HepG2 (cell line): ENCODE results near the gene MKS1. TPM values are rescaled to one million over a fixed set of nuclear protein-coding genes. Genes with fewer than 3 reads are reported as not detected.

Experiments
- CSRNP2 ChIP-seq: sonication (generic); formaldehyde crosslinking; conservative IDR thresholded peaks from 2 replicates; pipeline ENCODE4 v1.8.0; 2022; ENCODE audit warnings: low read depth, missing genetic modification reagents
- EEA1 ChIP-seq: sonication (generic); formaldehyde crosslinking; IDR thresholded peaks from 2 replicates; pipeline ENCODE4 v1.5.1; 2020; ENCODE audit warnings: mild to moderate bottlenecking, missing genetic modification reagents, borderline replicate concordance
- GLMP ChIP-seq: sonication (generic); formaldehyde crosslinking; IDR thresholded peaks from 2 replicates; pipeline ENCODE4 v1.9.0; 2021; ENCODE audit warnings: missing genetic modification reagents, mild to moderate bottlenecking, borderline replicate concordance
- HIVEP1 ChIP-seq: sonication (generic); formaldehyde crosslinking; IDR thresholded peaks from 2 replicates; pipeline ENCODE4 v1.4.0; 2020; ENCODE audit warnings: mild to moderate bottlenecking, missing genetic modification reagents
- POLR2AphosphoS5 ChIP-seq: IDR thresholded peaks from 2 replicates; pipeline ENCODE4 v1.6.1; 2012; ENCODE audit warnings: low read depth, low read length
- PRMT3 ChIP-seq: sonication (generic); formaldehyde crosslinking; IDR thresholded peaks from 2 replicates; pipeline ENCODE4 v1.8.1; 2022; ENCODE audit warnings: low read depth, mild to moderate bottlenecking, moderate library complexity, missing genetic modification reagents, borderline replicate concordance
- THAP9 ChIP-seq: sonication (generic); formaldehyde crosslinking; IDR thresholded peaks from 2 replicates; pipeline ENCODE4; 2020; ENCODE audit warnings: missing genetic modification reagents, mild to moderate bottlenecking, borderline replicate concordance
- ZBTB14 ChIP-seq: sonication (generic); formaldehyde crosslinking; IDR thresholded peaks from 2 replicates; pipeline ENCODE4 v1.4.0; 2020; ENCODE audit warnings: missing genetic modification reagents
- ZNF17 ChIP-seq: sonication (generic); formaldehyde crosslinking; IDR thresholded peaks from 2 replicates; pipeline ENCODE4 v1.5.0; 2020; ENCODE audit warnings: mild to moderate bottlenecking, missing genetic modification reagents
- ZNF407 ChIP-seq: sonication (generic); formaldehyde crosslinking; IDR thresholded peaks from one replicate; pipeline ENCODE4 v1.5.1; 2020; ENCODE audit warnings: mild to moderate bottlenecking, missing genetic modification reagents; ENCODE audit errors: not compliant biosample characterization
- ZNF75D ChIP-seq: sonication (generic); formaldehyde crosslinking; IDR thresholded peaks from 2 replicates; pipeline ENCODE4 v1.8.1; 2023; ENCODE audit warnings: missing genetic modification reagents, mild to moderate bottlenecking, borderline replicate concordance
- polyA plus RNA-seq, 8 experiments: library from polyadenylated mRNA; depleted of rRNA in 3 of 8; stranded (reverse) in 7 of 8; unstranded in 1 of 8; fragments of >200 nt; fragmentation: Illumina TruSeq in 4 of 8; extraction: Trizol in 4 of 8; gene quantifications; 2 replicates each; pipeline versions ENCODE4 v1.2.1 to v1.2.3, GENCODE V29; 2011 to 2016; ENCODE audit warnings: low read depth in 4 of 8, missing spikeins in 1 of 8, mixed read lengths in 1 of 8; ENCODE audit not compliant: insufficient read depth in 1 of 8
- total RNA-seq, 5 experiments: library from RNA; depleted of rRNA; stranded (reverse); fragments of >200 nt; fragmentation: Illumina TruSeq; extraction: Trizol; gene quantifications; 2 replicates each; pipeline ENCODE4 v1.2.3, GENCODE V29; 2016; ENCODE audit warnings: low read depth in 1 of 5

Gene MKS1
- total and polyA plus RNA-seq, 2 of the 13 experiments (the other 11 are each of a cell fraction or from before 2014, with no cell fraction given): 16.1 to 26.3 TPM

GRCh38 chr17:58219007-58219788 lies at the start of gene MKS1 (continued):
- TF ChIP-seq ZBTB14 (CRISPR knock-in tag) (peak; percentile 78), ZNF17 (CRISPR knock-in tag) (0 out of 2 replicates have a peak, but pooled peaks have one; percentile 79), GLMP (CRISPR knock-in tag) (no peak), THAP9 (CRISPR knock-in tag) (peak; percentile 90; the same call in 1 of the 2 replicates), ZNF407 (peak; percentile 41), EEA1 (CRISPR knock-in tag) (peak; percentile 62; the same call in 1 of the 2 replicates), ZNF75D (CRISPR knock-in tag) (no peak), CSRNP2 (CRISPR knock-in tag) (no peak), PRMT3 (no peak), POLR2AphosphoS5 (peak; percentile 77), HIVEP1 (CRISPR knock-in tag) (peak; percentile 78; the same call in 1 of the 2 replicates)
